Measurements from ENCODE around the gene ABHD14A.

GRCh38 chr3:51978143-51978502 is 3.3 kb downstream of the ABHD14A start:
- TF ChIP-seq, protein P1, sequence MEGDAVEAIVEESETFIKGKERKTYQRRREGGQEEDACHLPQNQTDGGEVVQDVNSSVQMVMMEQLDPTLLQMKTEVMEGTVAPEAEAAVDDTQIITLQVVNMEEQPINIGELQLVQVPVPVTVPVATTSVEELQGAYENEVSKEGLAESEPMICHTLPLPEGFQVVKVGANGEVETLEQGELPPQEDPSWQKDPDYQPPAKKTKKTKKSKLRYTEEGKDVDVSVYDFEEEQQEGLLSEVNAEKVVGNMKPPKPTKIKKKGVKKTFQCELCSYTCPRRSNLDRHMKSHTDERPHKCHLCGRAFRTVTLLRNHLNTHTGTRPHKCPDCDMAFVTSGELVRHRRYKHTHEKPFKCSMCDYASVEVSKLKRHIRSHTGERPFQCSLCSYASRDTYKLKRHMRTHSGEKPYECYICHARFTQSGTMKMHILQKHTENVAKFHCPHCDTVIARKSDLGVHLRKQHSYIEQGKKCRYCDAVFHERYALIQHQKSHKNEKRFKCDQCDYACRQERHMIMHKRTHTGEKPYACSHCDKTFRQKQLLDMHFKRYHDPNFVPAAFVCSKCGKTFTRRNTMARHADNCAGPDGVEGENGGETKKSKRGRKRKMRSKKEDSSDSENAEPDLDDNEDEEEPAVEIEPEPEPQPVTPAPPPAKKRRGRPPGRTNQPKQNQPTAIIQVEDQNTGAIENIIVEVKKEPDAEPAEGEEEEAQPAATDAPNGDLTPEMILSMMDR (IDR thresholded peaks at IDR 0.05), result no peak
- no peak for TF ChIP-seq POLR2A (IDR thresholded peaks at IDR 0.05)

All from body of pancreas (tissue), 4 donors.